Colonic mucosa (tissue), 4 donors: ENCODE data around the gene SIRT7. TPM values are rescaled to one million over a fixed set of nuclear protein-coding genes. Genes with fewer than 3 reads are reported as not detected.
"Not testable (repeated sequence)": the region's sequence is repeated elsewhere in the genome, so short reads cannot be mapped to it uniquely, and the experiment has no call there.

Source experiments
- DNase-seq: peaks from one replicate; pipeline ENCODE4 v3.0.0-alpha.2; 2020
- H3K27ac ChIP-seq: fragments of 200-600 bp; one replicate; pipeline ENCODE4 v1.8.0; 2021
- H3K27me3 ChIP-seq: fragments of 200-600 bp; one replicate; pipeline ENCODE4 v1.8.0; 2021
- H3K36me3 ChIP-seq: fragments of 200-600 bp; one replicate; pipeline ENCODE4 v1.8.0; 2021
- H3K4me1 ChIP-seq: fragments of 200-600 bp; one replicate; pipeline ENCODE4 v1.8.0; 2021; ENCODE audit warnings: mild to moderate bottlenecking
- H3K4me3 ChIP-seq: fragments of 200-600 bp; one replicate; pipeline ENCODE4 v1.8.0; 2021
- H3K9ac ChIP-seq, 2 donors: one replicate each; pipeline ENCODE4 v1.7.0; 2013; ENCODE audit warnings: control low read depth in 2 of 2, low read depth in 2 of 2, low read length in 2 of 2
- H3K9me3 ChIP-seq: fragments of 200-600 bp; one replicate; pipeline ENCODE4 v1.8.0; 2021
- CTCF ChIP-seq: fragments of 200-600 bp; IDR thresholded peaks from one replicate; pipeline ENCODE4 v1.8.0; 2022; ENCODE audit warnings: antibody characterized with exemption, mild to moderate bottlenecking
- intact Hi-C: fragments of 100-400 bp; cut with DNase I; formaldehyde crosslinking; loops from one replicate; pipeline ENCODE4 v1.14.1; 2022
- total RNA-seq, 2 donors: library from RNA; stranded (reverse); fragmentation: NEBNext Ultra II Directional in 1 of 2; extraction: Animal tissue kit (Norgen Biotek cat#: 25700) in 1 of 2; gene quantifications; one replicate each; pipeline ENCODE4 v1.2.1, GENCODE V29; 2021
- donor health status: healthy.
- donor health status: DM: no; HTN: no; CAD: no.
- donor health status: DM: no; HTN: no; CAD: no.

SIRT7 gene
- total RNA-seq, 2 donors from 2014 or later: 43.3 to 81.9 TPM

- H3K4me1 ChIP-seq: peaks cover 8% of the 10 kb centered on the region
- no peak overlapping the region for H3K27ac ChIP-seq
- peaks cover 23% of the 10 kb centered on the region for H3K27me3 ChIP-seq
- H3K4me3 ChIP-seq: no peak overlapping the region
- no peaks in the 10 kb centered on the region for H3K9me3 ChIP-seq
- no peaks in the 10 kb centered on the region for H3K36me3 ChIP-seq
- DNase-seq: no peak
- TF ChIP-seq CTCF: no peak
- intact Hi-C loops: loop anchor here (5.0 kb wide), 1 partner anchor 201 kb away; no protein-coding TSS in a partner anchor
- H3K9ac ChIP-seq: no peak overlapping the region
These were observed 38.0 kb upstream of the SIRT7 start for GRCh38 chr17:81955756-81956544.

GRCh38 chr17:81955058-81955681, 37.2 kb upstream of the SIRT7 start:
- H3K9ac ChIP-seq: no peak overlapping the region
- DNase-seq: no peak
- intact Hi-C loops: loop anchor here (5.0 kb wide), 1 partner anchor 202 kb away; no protein-coding TSS in a partner anchor
- no peak overlapping the region for H3K4me3 ChIP-seq
- no peak overlapping the region for H3K27ac ChIP-seq
- TF ChIP-seq CTCF: no peak
- peaks cover 4% of the 10 kb centered on the region for H3K4me1 ChIP-seq
- peaks cover 17% of the 10 kb centered on the region for H3K27me3 ChIP-seq
- no peaks in the 10 kb centered on the region for H3K36me3 ChIP-seq
- no peaks in the 10 kb centered on the region for H3K9me3 ChIP-seq

GRCh38 chr17:81954131-81955057, 36.4 kb upstream of the SIRT7 start:
- Histone ChIP-seq H3K27me3 (peaks cover 12% of the 10 kb centered on the region), H3K9ac (no peak overlapping the region), H3K9me3 (no peaks in the 10 kb centered on the region), H3K4me3 (no peak overlapping the region), H3K27ac (no peak overlapping the region), H3K4me1 (no peaks in the 10 kb centered on the region), H3K36me3 (no peaks in the 10 kb centered on the region)
- no peak for DNase-seq
- intact Hi-C loops: loop anchor here (5.0 kb wide), 1 partner anchor 203 kb away; no protein-coding TSS in a partner anchor
- TF ChIP-seq CTCF: no peak

- intact Hi-C loops, H3K27me3 ChIP-seq, H3K4me1 ChIP-seq, H3K9me3 ChIP-seq, H3K9ac ChIP-seq, H3K4me3 ChIP-seq, H3K27ac ChIP-seq, H3K36me3 ChIP-seq, DNase-seq: not testable (repeated sequence)
These were observed 35.5 kb upstream of the SIRT7 start for GRCh38 chr17:81953443-81953842.

- Histone ChIP-seq H3K27me3 (no peaks in the 10 kb centered on the region), H3K27ac (no peak overlapping the region), H3K4me3 (no peak overlapping the region), H3K9me3 (no peaks in the 10 kb centered on the region), H3K4me1 (no peaks in the 10 kb centered on the region), H3K9ac (no peak overlapping the region), H3K36me3 (no peaks in the 10 kb centered on the region)
- intact Hi-C loops: no loop called here
- no peak for TF ChIP-seq CTCF
- DNase-seq: no peak
These were observed 34.8 kb upstream of the SIRT7 start for GRCh38 chr17:81952792-81953228.
